Naive thymus-derived CD8-positive, alpha-beta T cell (primary cell): ENCODE measurements around the gene CC2D1A. TPM values are rescaled to one million over a fixed set of nuclear protein-coding genes. Genes with fewer than 3 reads are reported as not detected.

ENCODE experiments used
- ATAC-seq, 2 donors: fragments of 150-1000 bp; cut with Tn5 transposase in 1 of 2; sonication (Bioruptor Pico), chemical (Tn5 transposase) in 1 of 2; 1 replicate in 1 of 2; 2 replicates in 1 of 2; pipeline ENCODE4 v1.10.0; 2021; ENCODE audit warnings: mild to moderate bottlenecking in 2 of 2, moderate library complexity in 2 of 2
- POLR2A ChIA-PET: fragments of 350-600 bp; sonication (Branson Sonifier 250); formaldehyde crosslinking; loops from one replicate; lab custom pipeline; 2021; ENCODE audit warnings: antibody characterized with exemption; lab: Charles Lee
- DNase-seq, 10 donors: peaks; one replicate each; pipeline versions ENCODE4 v3.0.0 to v3.0.0-alpha.2; 2020 to 2022
- H3K27ac Mint-ChIP-seq, 10 donors: one replicate each; pipeline ENCODE4 v1.8.0; 2020 to 2022; ENCODE audit warnings: mild to moderate bottlenecking in 10 of 10, mixed read lengths in 10 of 10, moderate library complexity in 4 of 10, inconsistent platforms in 1 of 10
- H3K27me3 Mint-ChIP-seq, 5 donors: one replicate each; pipeline ENCODE4 v1.8.0; 2021 to 2022; ENCODE audit warnings: mixed read lengths in 5 of 5
- H3K36me3 Mint-ChIP-seq, 3 donors: one replicate each; pipeline ENCODE4 v1.8.0; 2020 to 2022; ENCODE audit warnings: mixed read lengths in 3 of 3, mild to moderate bottlenecking in 2 of 3, inconsistent platforms in 1 of 3
- H3K4me1 Mint-ChIP-seq, 4 donors: one replicate each; pipeline ENCODE4 v1.8.0; 2021 to 2022; ENCODE audit warnings: mixed read lengths in 4 of 4
- H3K4me3 Mint-ChIP-seq, 10 donors: one replicate each; pipeline ENCODE4 v1.8.0; 2020 to 2022; ENCODE audit warnings: mild to moderate bottlenecking in 10 of 10, mixed read lengths in 10 of 10, moderate library complexity in 6 of 10, inconsistent platforms in 1 of 10
- H3K9me3 Mint-ChIP-seq, 9 donors: one replicate each; pipeline ENCODE4 v1.8.0; 2020 to 2022; ENCODE audit warnings: mixed read lengths in 9 of 9, mild to moderate bottlenecking in 3 of 9, inconsistent platforms in 1 of 9, moderate library complexity in 1 of 9
- polyA plus RNA-seq, 3 donors: library from polyadenylated mRNA; unstranded; fragments of 300-500 nt; fragmentation: Illumina TruSeq; gene quantifications; one replicate each; pipeline ENCODE4 v1.2.3, GENCODE V29; 2021
- total RNA-seq, 8 experiments: library from RNA in 2 of 8; stranded (reverse) in 2 of 8; gene quantifications; one replicate each; pipeline ENCODE4 v1.2.3 and lab custom pipeline; 2021 to 2026

CC2D1A gene
- total and polyA plus RNA-seq, 5 experiments from 2014 or later, result 4.3 to 30.7 (median 10.5) TPM

GRCh38 chr19:13865571-13866462 lies 40.2 kb upstream of the CC2D1A start:
- POLR2A ChIA-PET, result interaction anchor here (0.6 to 1.4 kb wide), 5 partner anchors 29 to 118 kb away, joined by 3 to 4 read pairs (median 3); partner anchors contain the start of gene MRI1
- peak overlapping the region in 7 of 10 donors; percentile 12 to 84 (median 62) for H3K27ac Mint-ChIP-seq

GRCh38 chr19:13866463-13867046 lies 39.4 kb upstream of the CC2D1A start:
- no peak for ATAC-seq
- H3K27me3 Mint-ChIP-seq, result peaks cover 8 to 35% (median 29%) of the 10 kb centered on the region in 5 donors
- POLR2A ChIA-PET, result interaction anchor here (0.9 to 1.4 kb wide), 3 partner anchors 30 to 102 kb away, joined by 3 to 4 read pairs (median 3); partner anchors contain the start of gene MRI1
- H3K27ac Mint-ChIP-seq, result peak overlapping the region in 6 of 10 donors; percentile 32 to 84 (median 66)
- H3K9me3 Mint-ChIP-seq, result no peaks in the 10 kb centered on the region
- peaks cover 0 to 4% (median 0%) of the 10 kb centered on the region in 3 donors for H3K36me3 Mint-ChIP-seq
- peak overlapping the region; percentile 55 to 90 (median 79) for H3K4me3 Mint-ChIP-seq
- DNase-seq, result peak in 1 of 10 donors; percentile 58
- H3K4me1 Mint-ChIP-seq, result peaks cover 25 to 48% (median 42%) of the 10 kb centered on the region in 4 donors

More at GRCh38 chr19:13865571-13866462, 40.2 kb upstream of the CC2D1A start:
- peak in 2 of 10 donors; percentile 28 to 66 for DNase-seq
- H3K9me3 Mint-ChIP-seq, result no peaks in the 10 kb centered on the region
- H3K4me1 Mint-ChIP-seq, result peaks cover 27 to 56% (median 49%) of the 10 kb centered on the region in 4 donors
- no peak for ATAC-seq
- peaks cover 0 to 4% (median 0%) of the 10 kb centered on the region in 3 donors for H3K36me3 Mint-ChIP-seq
- peak overlapping the region; percentile 55 to 90 (median 79) for H3K4me3 Mint-ChIP-seq
- peaks cover 8 to 34% (median 29%) of the 10 kb centered on the region in 5 donors for H3K27me3 Mint-ChIP-seq

- peak overlapping the region in 5 of 10 donors; percentile 7 to 50 (median 15) for H3K4me3 Mint-ChIP-seq
- POLR2A ChIA-PET, result interaction anchor here (1.1 kb wide), 1 partner anchor 81 kb away, joined by 5 read pairs; no protein-coding TSS in a partner anchor
Measured at GRCh38 chr19:13868663-13869062, 37.3 kb upstream of the CC2D1A start.

GRCh38 chr19:13869281-13869680 lies 36.7 kb upstream of the CC2D1A start:
- peaks cover 8 to 38% (median 22%) of the 10 kb centered on the region in 5 donors for H3K27me3 Mint-ChIP-seq
- no peaks in the 10 kb centered on the region for H3K9me3 Mint-ChIP-seq
- H3K4me1 Mint-ChIP-seq, result peaks cover 18 to 42% (median 30%) of the 10 kb centered on the region in 4 donors
- H3K4me3 Mint-ChIP-seq, result peak overlapping the region in 1 of 10 donors; percentile 37
- POLR2A ChIA-PET, result interaction anchor here (1.0 to 1.1 kb wide), 2 partner anchors 82 to 85 kb away, joined by 3 to 5 read pairs; no protein-coding TSS in a partner anchor
- H3K27ac Mint-ChIP-seq, result peak overlapping the region in 2 of 10 donors; percentile 1 to 71
- peak in 1 of 10 donors; percentile 61 for DNase-seq
- no peak for ATAC-seq
- peaks cover 0 to 2% (median 0%) of the 10 kb centered on the region in 3 donors for H3K36me3 Mint-ChIP-seq

More at GRCh38 chr19:13868663-13869062, 37.3 kb upstream of the CC2D1A start:
- DNase-seq (no peak), ATAC-seq (no peak)
- no peaks in the 10 kb centered on the region for H3K9me3 Mint-ChIP-seq
- peaks cover 8 to 41% (median 28%) of the 10 kb centered on the region in 5 donors for H3K27me3 Mint-ChIP-seq
- H3K4me1 Mint-ChIP-seq, result peaks cover 22 to 48% (median 35%) of the 10 kb centered on the region in 4 donors
- H3K27ac Mint-ChIP-seq, result no peak overlapping the region
- peaks cover 0 to 2% (median 0%) of the 10 kb centered on the region in 3 donors for H3K36me3 Mint-ChIP-seq

GRCh38 chr19:13870873-13871272 lies 35.1 kb upstream of the CC2D1A start:
- peaks cover 15 to 36% (median 26%) of the 10 kb centered on the region in 4 donors for H3K4me1 Mint-ChIP-seq
- POLR2A ChIA-PET, result interaction anchor here (1.4 kb wide), 1 partner anchor 182 kb away, joined by 3 read pairs; no protein-coding TSS in a partner anchor
- no peak for DNase-seq
- H3K9me3 Mint-ChIP-seq, result no peaks in the 10 kb centered on the region
- H3K4me3 Mint-ChIP-seq, result peak overlapping the region in 2 of 10 donors; percentile 7 to 29
- peak overlapping the region in 2 of 10 donors; percentile 43 to 49 for H3K27ac Mint-ChIP-seq
- peaks cover 5 to 34% (median 19%) of the 10 kb centered on the region in 5 donors for H3K27me3 Mint-ChIP-seq
- no peak for ATAC-seq
- peaks cover 0 to 2% (median 0%) of the 10 kb centered on the region in 3 donors for H3K36me3 Mint-ChIP-seq

GRCh38 chr19:13872339-13872694 lies 33.7 kb upstream of the CC2D1A start:
- no peak for DNase-seq
- POLR2A ChIA-PET, result interaction anchor here (0.6 to 1.2 kb wide), 3 partner anchors 10 to 479 kb away, joined by 3 read pairs; no protein-coding TSS in a partner anchor
- Mint-ChIP-seq H3K9me3 (no peaks in the 10 kb centered on the region), H3K36me3 (no peaks in the 10 kb centered on the region), H3K4me1 (peaks cover 10 to 27% (median 20%) of the 10 kb centered on the region in 4 donors), H3K27ac (peak overlapping the region in 1 of 10 donors; percentile 69), H3K4me3 (peak overlapping the region; percentile 62 to 85 (median 77)), H3K27me3 (peaks cover 0 to 27% (median 9%) of the 10 kb centered on the region in 5 donors)
- ATAC-seq, result no peak

- Mint-ChIP-seq H3K4me1 (peaks cover 10 to 27% (median 16%) of the 10 kb centered on the region in 4 donors), H3K36me3 (no peaks in the 10 kb centered on the region), H3K4me3 (peak overlapping the region; percentile 62 to 85 (median 77)), H3K9me3 (no peaks in the 10 kb centered on the region), H3K27me3 (peaks cover 0 to 21% (median 4%) of the 10 kb centered on the region in 5 donors), H3K27ac (peak overlapping the region in 3 of 10 donors; percentile 63 to 81 (median 71))
- peak; percentile 92 to 93 for ATAC-seq
- POLR2A ChIA-PET, result interaction anchor here (0.6 to 1.2 kb wide), 3 partner anchors 10 to 478 kb away, joined by 3 read pairs; no protein-coding TSS in a partner anchor
- DNase-seq, result peak in 8 of 10 donors; percentile 42 to 71 (median 51)
Measured at GRCh38 chr19:13872695-13873389, 33.2 kb upstream of the CC2D1A start.

- peaks cover 6 to 22% (median 12%) of the 10 kb centered on the region in 4 donors for H3K4me1 Mint-ChIP-seq
- H3K27me3 Mint-ChIP-seq, result peaks cover 0 to 18% (median 3%) of the 10 kb centered on the region in 5 donors
- POLR2A ChIA-PET, result no interaction called here
- H3K9me3 Mint-ChIP-seq, result no peaks in the 10 kb centered on the region
- no peak for DNase-seq
- H3K36me3 Mint-ChIP-seq, result no peaks in the 10 kb centered on the region
- H3K4me3 Mint-ChIP-seq, result peak overlapping the region in 6 of 10 donors; percentile 15 to 50 (median 30)
- no peak for ATAC-seq
- H3K27ac Mint-ChIP-seq, result peak overlapping the region in 1 of 10 donors; percentile 65
Measured at GRCh38 chr19:13873834-13874515, 32.0 kb upstream of the CC2D1A start.

- Mint-ChIP-seq H3K9me3 (no peaks in the 10 kb centered on the region), H3K36me3 (no peaks in the 10 kb centered on the region), H3K4me1 (peaks cover 5 to 22% (median 15%) of the 10 kb centered on the region in 4 donors), H3K4me3 (no peak overlapping the region), H3K27me3 (peaks cover 0 to 14% (median 0%) of the 10 kb centered on the region in 5 donors), H3K27ac (no peak overlapping the region)
- POLR2A ChIA-PET, result interaction anchor here (0.5 kb wide), 1 partner anchor 189 kb away, joined by 5 read pairs; no protein-coding TSS in a partner anchor
- DNase-seq, result no peak
- no peak for ATAC-seq
Measured at GRCh38 chr19:13875824-13876223, 30.2 kb upstream of the CC2D1A start.

- H3K27me3 Mint-ChIP-seq, result peaks cover 0 to 12% (median 0%) of the 10 kb centered on the region in 5 donors
- ATAC-seq (no peak), DNase-seq (no peak)
- H3K4me3 Mint-ChIP-seq, result no peak within 1 kb of the TSS
- H3K9me3 Mint-ChIP-seq, result no peaks in the 10 kb centered on the region
- peaks cover 5 to 32% (median 25%) of the 10 kb centered on the region in 4 donors for H3K4me1 Mint-ChIP-seq
- H3K36me3 Mint-ChIP-seq, result no peaks in the 10 kb centered on the region
- H3K27ac Mint-ChIP-seq, result no peak within 1 kb of the TSS
- POLR2A ChIA-PET, result interaction anchor here (6.6 kb wide), 1 partner anchor 155 kb away, joined by 41 read pairs; the partner anchor contains the start of gene IL27RA
Measured at GRCh38 chr19:13876834-13877233, 29.2 kb upstream of the CC2D1A start, which contains the start of gene NANOS3. TSS of gene NANOS3 (plus strand) at chr19:13877134. CDS start at chr19:13877249, 115 bp downstream.
